22Rv1 (cell line): Measurements from ENCODE around the gene LEUTX.
"Not testable (repeated sequence)": the region's sequence is repeated elsewhere in the genome, so short reads cannot be mapped to it uniquely, and the experiment has no call there.

ENCODE experiments used
- H3K27ac ChIP-seq: fragments of 450-650 bp; 2 replicates; pipeline ENCODE4 v1.5.1; 2017
- CTCF ChIP-seq: fragments of 450-650 bp; IDR thresholded peaks from 2 replicates; pipeline ENCODE4 v1.5.1; 2017; ENCODE audit warnings: mild to moderate bottlenecking
- ZFX ChIP-seq: fragments of 450-650 bp; IDR thresholded peaks from 2 replicates; pipeline ENCODE4 v1.6.1; 2017; ENCODE audit warnings: antibody characterized with exemption, borderline replicate concordance

The LEUTX gene

GRCh38 chr19:39752795-39753194, 25.9 kb upstream of the LEUTX start:
- H3K27ac ChIP-seq, result no peak overlapping the region
- TF ChIP-seq CTCF (no peak), ZFX (no peak)

- TF ChIP-seq CTCF (no peak), ZFX (no peak)
- no peak overlapping the region for H3K27ac ChIP-seq
Measured at GRCh38 chr19:39754544-39754943, 24.1 kb upstream of the LEUTX start.

DNA sequence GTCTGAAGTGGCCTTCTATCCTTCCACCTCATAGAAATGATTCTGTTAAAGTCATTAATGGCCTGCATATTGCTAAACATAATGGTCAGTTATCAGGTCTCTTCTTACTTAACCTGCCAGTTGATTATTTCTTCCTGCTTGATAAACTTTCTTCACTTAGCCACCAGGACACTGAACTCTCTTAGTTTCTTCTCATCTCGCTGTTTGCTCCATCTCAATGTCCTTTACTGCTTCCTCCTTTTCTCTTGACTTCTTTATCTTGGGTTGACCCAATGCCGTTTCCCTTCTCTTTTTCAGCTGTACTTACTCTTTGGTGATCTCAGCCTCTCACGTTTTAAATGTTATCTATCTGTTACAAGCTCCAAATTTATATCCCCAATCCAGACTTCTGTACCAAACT, 23.7 kb upstream of the LEUTX start:
- H3K27ac ChIP-seq, result no peak overlapping the region
- no peak for TF ChIP-seq ZFX
- TF ChIP-seq CTCF, result no peak

DNA sequence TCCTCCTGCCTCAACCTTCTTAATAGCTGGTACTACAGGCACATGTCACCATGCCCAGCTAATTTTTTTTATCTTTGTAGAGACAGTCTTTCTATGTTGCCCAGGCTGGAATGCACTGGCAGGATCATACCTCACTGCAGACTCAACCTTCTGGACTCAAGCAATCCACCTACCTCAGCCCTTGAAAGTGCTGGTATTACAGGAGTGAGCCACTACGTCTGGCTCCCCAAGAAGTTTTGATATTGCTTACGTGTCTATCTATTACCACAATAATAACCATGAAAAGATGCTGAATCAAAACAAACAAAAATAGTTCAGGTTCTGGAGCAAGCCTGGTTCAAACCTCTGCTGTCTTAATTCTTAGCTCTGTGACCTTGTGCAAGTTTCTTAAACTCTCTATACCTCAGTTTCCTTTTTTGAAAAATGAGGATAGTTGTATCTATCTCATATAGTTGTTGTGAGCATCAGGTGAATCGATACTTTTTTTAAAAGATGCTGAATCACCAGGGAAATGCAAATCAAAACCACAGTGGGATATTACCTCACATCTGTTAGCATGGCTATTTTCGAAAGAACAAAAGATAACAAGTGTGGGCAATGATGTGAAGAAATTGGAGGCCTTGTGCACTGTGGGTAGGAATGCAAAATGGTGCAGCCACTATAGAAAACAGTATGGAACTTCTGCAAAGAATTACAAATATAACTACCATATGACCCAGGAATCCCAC, 19.0 kb upstream of the LEUTX start:
- no peak overlapping the region for H3K27ac ChIP-seq
- no peak for TF ChIP-seq CTCF
- TF ChIP-seq ZFX, result no peak

DNA sequence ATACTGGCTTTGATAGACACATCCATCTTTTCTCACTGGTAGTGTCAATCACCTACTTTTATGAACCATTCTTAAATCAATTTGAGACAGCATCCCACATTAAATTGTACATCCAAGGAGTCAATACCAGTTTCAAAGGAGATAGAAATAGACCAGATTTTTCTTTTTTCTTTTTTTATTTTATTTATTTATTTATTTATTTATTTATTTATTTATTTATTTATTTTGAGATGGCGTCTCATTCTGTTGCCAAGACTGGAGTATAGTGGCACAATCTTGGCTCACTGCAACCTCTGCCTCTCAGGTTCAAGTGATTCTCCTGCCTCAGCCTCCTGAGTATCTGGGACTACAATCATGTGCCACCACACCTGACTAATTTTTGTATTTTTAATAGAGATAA, 16.8 kb upstream of the LEUTX start:
- not testable (repeated sequence) for H3K27ac ChIP-seq

DNA sequence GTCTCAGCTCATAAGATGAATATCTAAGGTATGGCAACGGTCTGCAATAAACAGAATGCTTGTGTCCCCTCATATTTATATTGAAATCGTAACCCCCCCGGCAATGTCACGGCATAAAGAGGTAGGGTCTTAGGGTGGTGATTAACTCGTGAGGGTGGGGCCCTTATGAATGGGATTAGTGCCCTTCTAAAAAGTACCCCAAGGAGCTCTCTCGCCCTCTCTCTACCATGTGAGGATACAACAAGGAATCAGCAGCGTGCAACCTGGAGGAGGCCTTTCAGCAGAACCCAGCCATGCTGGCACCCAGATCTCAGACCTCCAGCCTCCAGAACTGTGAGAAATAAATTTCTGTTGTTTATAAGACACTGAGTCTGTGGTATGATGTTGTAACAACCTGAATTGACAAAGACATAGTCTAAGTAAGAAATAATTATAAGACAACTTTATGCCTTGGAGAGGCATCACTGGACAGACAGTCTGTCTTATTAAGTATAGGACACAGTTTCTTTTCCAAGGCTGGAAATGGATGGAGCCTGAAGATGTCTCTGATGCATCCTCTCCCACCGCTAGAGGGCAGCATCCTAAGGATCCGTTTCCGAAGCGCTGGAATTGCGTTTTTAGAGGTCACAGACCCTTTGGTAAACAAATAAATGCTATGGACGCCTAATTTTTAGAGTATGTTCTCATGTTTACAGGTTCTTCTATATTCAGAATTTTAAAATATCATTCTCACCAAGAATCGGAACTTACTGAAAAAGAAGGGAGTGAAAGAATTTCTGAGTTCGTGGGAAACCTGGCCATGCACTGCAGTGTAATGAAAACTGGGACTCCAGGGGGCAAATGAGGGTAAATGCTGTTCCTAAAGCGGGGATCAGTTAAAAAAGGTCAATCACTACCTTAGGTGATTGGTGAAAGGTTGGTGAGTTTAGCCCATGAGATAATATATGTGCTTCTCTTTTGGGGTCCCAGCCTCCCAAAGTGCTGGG, 13.3 kb upstream of the LEUTX start:
- TF ChIP-seq ZFX (no peak), CTCF (peak; percentile 90)
- H3K27ac ChIP-seq, result no peak overlapping the region

DNA sequence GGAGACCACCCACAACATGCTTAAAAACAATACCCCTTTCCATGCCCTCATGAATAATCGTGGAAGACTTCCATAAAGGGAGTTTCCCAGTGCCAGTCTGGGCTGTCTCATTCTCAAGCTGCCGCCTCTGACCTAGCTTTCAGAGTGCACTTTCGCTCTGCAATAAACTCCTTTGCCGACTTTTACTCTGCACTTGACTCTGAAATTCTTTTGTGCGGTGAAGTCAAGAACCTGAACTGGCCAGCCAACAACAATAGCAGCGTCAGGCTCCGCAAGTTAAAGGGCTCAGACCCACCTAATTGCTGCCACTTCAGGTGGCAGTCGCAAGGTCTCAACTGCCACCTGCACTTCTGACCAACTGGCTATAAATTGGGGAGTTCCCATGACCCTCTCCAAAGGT, 10.3 kb upstream of the LEUTX start:
- H3K27ac ChIP-seq, result no peak overlapping the region
- TF ChIP-seq ZFX (no peak), CTCF (no peak)
